Fibroblast of pulmonary artery (primary cell): Measurements from ENCODE around the gene CIART.
A peak's percentile ranks its signal among the peaks of the same experiment; 100 is the strongest.
"Not testable (repeated sequence)": the region's sequence is repeated elsewhere in the genome, so short reads cannot be mapped to it uniquely, and the experiment has no call there.

Experiments used
- DNase-seq: peaks from one replicate; pipeline ENCODE4 v3.0.0-alpha.2; 2010; ENCODE audit warnings: low read depth
- H3K4me3 ChIP-seq: replicated peaks from 2 replicates; pipeline ENCODE4 v1.5.1; 2011; ENCODE audit warnings: low read depth, mild to moderate bottlenecking, control low read depth, low read length, moderate library complexity
- TF ChIP-seq, protein P1 (sequence below): IDR thresholded peaks from 2 replicates; pipeline ENCODE4 v1.5.1; 2011; ENCODE audit warnings: mild to moderate bottlenecking, control low read depth, low read length, inconsistent platforms; ENCODE audit errors: missing control alignments

CIART gene

DNA sequence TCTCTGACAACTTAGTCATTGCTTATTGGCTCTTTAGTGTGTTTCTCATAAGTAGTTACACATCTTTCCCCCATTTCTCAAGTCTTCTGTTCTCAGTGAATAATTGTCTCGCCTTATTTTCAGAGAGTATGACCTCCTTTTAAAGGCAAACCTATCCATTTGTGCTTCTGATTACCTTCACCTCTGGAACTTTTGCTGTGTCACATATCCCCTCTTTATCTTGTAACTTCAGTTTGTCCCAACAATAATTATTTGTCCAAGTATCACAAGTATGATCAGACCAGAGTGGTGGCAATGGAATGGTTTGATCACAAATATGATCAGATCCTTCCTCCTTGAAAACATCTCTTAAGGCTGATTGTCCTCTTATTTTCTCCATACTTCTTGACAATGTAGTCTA lies 6.0 kb downstream of the CIART start:
- no peak overlapping the region for H3K4me3 ChIP-seq
- DNase-seq: no peak
- TF ChIP-seq, protein P1, sequence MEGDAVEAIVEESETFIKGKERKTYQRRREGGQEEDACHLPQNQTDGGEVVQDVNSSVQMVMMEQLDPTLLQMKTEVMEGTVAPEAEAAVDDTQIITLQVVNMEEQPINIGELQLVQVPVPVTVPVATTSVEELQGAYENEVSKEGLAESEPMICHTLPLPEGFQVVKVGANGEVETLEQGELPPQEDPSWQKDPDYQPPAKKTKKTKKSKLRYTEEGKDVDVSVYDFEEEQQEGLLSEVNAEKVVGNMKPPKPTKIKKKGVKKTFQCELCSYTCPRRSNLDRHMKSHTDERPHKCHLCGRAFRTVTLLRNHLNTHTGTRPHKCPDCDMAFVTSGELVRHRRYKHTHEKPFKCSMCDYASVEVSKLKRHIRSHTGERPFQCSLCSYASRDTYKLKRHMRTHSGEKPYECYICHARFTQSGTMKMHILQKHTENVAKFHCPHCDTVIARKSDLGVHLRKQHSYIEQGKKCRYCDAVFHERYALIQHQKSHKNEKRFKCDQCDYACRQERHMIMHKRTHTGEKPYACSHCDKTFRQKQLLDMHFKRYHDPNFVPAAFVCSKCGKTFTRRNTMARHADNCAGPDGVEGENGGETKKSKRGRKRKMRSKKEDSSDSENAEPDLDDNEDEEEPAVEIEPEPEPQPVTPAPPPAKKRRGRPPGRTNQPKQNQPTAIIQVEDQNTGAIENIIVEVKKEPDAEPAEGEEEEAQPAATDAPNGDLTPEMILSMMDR: no peak

GRCh38 chr1:150288822-150289221 lies 6.5 kb downstream of the CIART start:
- no peak overlapping the region for H3K4me3 ChIP-seq
- TF ChIP-seq, protein P1: no peak
- DNase-seq: no peak

DNA sequence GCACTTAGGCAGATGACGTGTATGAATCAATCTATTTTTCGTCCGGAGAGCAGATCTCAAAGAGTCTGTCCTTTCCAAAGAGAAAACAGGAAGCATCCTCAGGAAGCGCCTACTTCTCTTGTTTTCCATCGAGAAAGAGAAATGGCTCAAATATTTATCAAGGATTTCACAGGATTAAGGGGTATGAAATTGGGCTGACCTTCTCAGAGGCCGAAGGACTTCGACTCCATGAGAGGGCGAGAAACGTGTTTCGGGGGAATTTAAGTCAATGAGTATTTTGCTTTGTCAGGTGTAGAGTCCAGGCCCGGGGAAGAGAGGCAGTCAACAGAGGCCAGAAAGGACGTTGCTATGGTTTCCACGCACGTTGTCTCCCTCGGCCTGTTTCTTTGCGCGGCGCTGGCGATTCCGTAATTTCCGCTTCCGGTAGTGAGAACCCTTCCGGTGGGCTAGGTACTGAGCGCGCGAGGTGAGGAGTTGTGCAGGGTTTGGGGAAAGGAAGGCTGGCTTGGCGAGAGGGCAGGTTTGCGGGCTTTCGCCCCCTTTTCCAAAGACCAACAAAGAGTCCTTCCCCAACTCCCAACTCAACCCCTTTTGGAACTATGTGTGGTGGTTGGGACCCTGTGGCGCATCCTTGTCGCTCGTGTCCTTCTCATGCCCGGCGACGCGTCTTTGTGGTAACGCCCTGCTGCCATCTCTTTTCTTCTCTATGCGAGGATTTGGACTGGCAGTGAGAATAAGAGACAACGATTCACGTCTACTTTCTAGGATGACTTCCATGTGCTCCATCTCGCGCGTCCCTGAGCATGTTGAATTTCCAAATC lies 11.3 kb downstream of the CIART start, which contains the start of gene MRPS21:
TSS of gene MRPS21 (plus strand) at position 429 of the 821 bp plus-strand sequence. CDS start 506 bp downstream, outside the sequence.
- TF ChIP-seq, protein P1: no peak
- peak within 1 kb of the TSS; percentile 80 for H3K4me3 ChIP-seq
- peak; percentile 94 for DNase-seq

- TF ChIP-seq, protein P1: no peak
- DNase-seq: no peak
- no peak overlapping the region for H3K4me3 ChIP-seq
Measured at GRCh38 chr1:150295476-150295875, 13.1 kb downstream of the CIART start.

DNA sequence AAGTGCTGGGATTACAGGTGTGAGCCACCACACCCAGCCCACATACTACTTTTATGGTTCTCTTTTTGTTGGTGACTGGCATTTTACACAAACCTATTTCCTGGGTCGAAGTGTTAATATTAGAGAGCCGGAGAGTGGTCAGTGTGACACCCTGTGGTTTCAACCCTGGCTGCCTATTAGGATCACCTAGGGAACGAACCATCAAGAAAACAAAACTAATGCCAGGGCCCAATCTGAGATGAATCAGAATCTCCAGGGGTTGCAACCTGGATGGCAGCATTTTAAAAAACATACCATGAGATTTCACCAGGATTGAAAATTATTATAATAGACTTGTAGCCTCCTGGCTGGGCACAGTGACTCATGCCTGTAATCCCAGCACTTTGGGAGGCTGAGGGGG lies 17.4 kb downstream of the CIART start:
- H3K4me3 ChIP-seq: no peak overlapping the region
- DNase-seq: no peak
- TF ChIP-seq, protein P1: no peak

DNA sequence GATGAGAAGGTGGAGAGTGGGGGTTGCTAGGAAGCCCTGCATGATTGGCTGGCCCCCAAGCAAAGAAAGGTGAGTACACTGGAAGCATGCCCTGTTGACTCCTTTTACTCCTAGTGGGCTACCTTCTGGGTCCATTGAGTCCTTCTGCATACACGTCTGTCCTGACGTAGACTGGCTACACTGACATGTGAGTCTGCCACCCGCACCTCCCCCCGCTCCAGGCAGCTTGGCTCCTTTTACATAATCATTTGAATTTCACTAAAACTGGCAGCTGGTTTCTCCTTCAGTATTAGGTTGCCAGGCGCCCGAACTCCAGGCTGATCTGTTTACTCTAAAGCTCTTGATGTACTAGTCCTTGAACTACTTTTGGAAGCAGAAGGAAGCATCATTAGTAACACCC lies 20.0 kb downstream of the CIART start:
- TF ChIP-seq, protein P1: no peak
- H3K4me3 ChIP-seq: no peak overlapping the region
- DNase-seq: no peak

GRCh38 chr1:150302902-150303301 lies 20.5 kb downstream of the CIART start:
- TF ChIP-seq, protein P1: no peak
- no peak for DNase-seq
- H3K4me3 ChIP-seq: no peak overlapping the region

DNA sequence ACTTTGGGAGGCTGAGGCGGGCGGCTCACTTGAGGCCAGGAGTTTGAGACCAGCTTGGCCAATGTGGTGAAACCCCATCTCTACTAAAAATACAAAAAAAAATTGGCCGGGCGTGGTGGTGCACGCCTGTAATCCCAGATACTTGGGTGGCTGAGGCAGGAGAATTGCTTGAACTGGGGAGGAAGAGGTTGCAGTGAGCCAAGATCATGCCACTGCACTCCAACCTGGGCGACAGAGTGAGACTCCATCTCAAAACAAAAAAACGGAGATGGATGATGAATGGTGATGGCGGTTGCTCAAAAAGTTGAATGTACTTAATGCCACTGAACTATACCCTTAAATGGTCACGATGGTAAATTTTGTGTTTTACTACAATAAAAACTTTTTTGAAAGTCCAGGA lies 26.2 kb downstream of the CIART start:
- H3K4me3 ChIP-seq, DNase-seq: not testable (repeated sequence)
